T-helper 1 cell treated with Interleukin-12 subunit alpha and Interleukin-12 subunit beta and Interleukin-4 antibody, amounts not matched to agents 30 ng/mL and 1 ng/mL, for 36 hours (primary cell): ENCODE measurements around the gene SLC16A3. TPM values are rescaled to one million over a fixed set of nuclear protein-coding genes. Genes with fewer than 3 reads are reported as not detected.
"Not testable (repeated sequence)": the region's sequence is repeated elsewhere in the genome, so short reads cannot be mapped to it uniquely, and the experiment has no call there.

Experiments
- intact Hi-C: fragments of 100-400 bp; cut with micrococcal nuclease; formaldehyde crosslinking; loops from one replicate; pipeline ENCODE4 v1.15.1; 2024
- total RNA-seq: library from RNA; stranded (reverse); gene quantifications from 2 replicates; pipeline ENCODE4 v1.2.3, GENCODE V29; 2022

Gene SLC16A3
- total RNA-seq, 1 donor from 2014 or later, result 142 TPM

DNA sequence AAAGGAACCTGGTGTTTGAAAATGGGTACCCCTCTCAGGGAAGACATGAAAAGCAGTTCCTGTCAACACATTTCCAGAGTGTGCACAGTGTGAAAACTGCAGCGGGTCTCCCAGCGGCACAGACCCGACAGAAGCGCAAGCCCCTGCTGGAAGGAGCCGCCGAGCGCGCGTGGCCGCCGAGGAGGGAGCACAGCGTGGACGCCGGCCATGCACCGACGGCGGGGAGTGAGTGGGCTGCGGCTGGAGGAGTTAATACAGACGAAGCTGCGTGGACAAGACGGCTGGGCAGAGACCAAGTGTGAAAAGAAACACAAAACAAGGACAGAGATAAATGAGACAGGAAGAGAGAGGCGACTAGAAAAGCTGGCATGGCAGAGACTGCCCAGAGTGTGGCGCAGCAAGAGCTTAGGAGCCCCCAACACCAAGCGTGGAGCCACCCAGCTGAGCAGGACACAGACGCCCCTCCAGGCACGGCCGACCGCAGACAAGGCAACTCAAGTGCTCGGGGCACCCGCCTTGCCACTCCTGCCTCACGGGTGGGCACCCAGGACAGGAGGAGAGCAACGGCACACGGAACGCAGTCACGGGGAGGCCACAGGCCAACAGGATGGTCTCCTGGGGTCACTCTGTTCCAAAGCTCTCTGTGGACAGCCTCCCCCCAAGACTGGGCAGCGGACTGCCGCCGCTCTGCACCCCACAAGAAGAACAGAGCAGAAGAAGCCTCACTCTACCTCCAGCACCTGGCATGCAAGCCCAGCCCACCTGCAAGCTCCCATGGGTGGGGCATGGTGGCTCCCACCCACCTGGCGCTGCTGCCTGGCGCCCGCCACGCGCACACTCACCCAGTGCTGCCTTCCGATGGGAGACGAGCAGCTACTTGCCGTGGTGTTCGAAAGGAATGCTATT lies 16.5 kb downstream of the SLC16A3 start:
- intact Hi-C loops, result no loop called here

DNA sequence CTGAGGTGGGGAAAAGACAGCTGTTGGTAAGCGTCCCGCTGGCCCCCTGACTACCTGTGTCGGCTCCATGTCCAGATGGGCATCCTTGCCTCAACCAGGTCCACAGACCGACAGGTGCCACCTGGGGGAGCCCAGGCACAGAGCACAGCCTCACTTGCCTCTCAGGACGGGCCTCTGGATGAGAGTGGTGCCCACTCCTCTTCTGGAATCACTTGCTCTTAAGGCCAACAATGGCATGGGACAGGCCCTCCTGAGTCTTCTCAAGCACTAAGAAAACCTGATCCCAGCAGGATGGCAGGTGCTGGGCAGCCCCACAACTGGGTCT lies 17.2 kb downstream of the SLC16A3 start:
- intact Hi-C loops, result no loop called here

DNA sequence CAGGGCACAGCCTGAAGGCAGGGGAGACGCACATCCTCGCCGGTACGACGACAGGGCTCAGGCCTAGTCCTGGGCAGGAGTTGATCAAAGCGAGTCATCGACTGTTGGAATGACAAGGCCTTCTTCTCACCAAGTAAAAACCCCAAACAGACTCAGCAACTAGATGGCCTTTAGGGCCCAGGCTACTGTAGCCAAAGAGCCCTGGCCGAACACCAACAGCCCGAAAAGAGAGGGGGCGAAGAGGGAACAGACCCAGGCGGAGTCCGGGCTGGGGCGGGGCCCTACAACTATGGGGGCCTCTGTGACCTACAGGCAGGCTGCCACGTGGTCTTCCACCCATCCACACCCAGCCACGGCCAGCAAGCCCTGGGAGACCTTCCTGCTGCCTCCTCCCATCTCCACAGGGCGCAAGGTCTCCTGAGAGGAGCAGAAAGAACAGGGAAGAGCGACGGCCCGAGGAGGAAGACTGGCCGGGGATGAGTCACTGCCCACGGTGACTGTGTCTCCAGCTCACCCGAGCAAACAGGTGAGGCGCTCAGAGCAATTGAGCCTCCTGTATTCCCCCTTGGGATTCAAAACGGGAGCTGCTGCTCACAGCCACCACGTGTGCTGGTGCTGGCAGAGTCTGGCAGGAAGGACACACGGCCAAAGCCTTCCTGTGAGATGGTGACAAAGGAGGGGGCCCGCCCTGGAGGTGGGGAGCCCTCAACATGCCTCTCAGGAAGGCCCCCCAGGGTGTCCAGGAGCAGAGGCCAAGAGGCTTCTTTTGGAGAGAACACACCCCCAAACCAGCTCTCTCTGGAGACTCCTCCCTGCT lies 17.7 kb downstream of the SLC16A3 start:
- intact Hi-C loops, result no loop called here

- intact Hi-C loops, result no loop called here
These were observed 18.5 kb downstream of the SLC16A3 start for GRCh38 chr17:82247182-82247823.

GRCh38 chr17:82247856-82248671 lies 19.2 kb downstream of the SLC16A3 start:
- intact Hi-C loops, result no loop called here

DNA sequence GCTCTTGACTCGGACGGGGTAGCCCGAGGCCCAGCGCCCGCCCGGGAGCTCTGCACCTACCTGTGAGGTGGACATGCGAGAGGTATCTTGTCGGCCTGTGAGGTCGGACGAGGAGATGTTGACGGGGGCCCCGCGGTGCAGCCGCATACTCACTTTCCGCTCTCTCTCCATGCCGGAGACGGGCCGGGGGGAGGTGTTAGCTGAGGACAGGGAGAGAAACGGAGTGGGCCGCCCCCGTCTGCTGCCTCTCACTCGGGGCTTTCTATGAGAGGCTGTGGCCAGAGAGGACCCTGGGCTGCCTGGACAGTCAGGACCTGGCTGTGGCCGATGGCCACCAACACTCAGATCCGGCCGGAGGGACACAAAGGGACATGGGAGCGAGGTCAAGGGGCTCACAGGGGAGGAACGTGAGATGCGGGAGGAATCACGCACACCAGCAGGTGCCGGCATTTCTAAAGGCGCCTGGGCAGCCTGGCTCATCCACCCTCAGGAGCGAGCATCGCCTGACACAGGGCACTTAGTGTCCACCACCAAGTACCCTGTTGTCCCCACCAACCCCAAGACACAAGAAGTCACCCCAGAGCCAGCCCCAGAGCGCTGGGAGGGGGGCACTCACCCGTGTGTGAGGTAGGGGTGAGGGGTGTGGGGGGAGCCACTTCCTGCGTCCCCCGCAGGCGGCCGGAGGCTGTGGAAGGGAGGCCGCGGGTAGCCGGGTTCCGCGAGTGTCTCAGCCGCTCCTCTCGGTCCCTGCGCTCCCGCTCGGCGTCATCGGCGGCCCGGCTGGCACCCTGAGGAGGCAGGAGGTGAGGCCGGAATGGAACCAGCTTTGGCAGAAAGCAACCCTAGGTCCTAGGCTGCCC lies 20.2 kb downstream of the SLC16A3 start:
- intact Hi-C loops, result no loop called here

GRCh38 chr17:82249896-82250581 lies 21.2 kb downstream of the SLC16A3 start:
- intact Hi-C loops, result no loop called here

GRCh38 chr17:82250868-82251500 lies 22.1 kb downstream of the SLC16A3 start:
- intact Hi-C loops, result no loop called here

GRCh38 chr17:82252511-82253178 lies 23.8 kb downstream of the SLC16A3 start:
- intact Hi-C loops, result no loop called here

DNA sequence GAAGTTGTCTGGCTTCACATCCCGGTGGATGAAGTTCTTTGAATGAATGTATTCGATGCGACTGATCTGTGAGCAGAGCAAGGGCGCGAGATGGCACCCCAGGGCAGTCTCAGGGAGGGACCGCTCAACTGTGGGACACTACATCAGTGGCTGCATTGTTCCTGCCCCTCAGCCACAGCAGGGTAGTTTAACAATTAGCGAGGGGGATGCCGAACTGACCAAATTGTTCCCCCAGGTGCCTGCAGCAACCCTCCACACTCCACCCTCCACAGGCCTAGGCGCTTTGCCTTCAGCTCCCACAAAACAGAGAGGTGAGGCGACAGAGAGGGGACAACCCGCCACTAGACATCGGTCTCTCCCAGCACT lies 24.3 kb downstream of the SLC16A3 start:
- intact Hi-C loops, result no loop called here

DNA sequence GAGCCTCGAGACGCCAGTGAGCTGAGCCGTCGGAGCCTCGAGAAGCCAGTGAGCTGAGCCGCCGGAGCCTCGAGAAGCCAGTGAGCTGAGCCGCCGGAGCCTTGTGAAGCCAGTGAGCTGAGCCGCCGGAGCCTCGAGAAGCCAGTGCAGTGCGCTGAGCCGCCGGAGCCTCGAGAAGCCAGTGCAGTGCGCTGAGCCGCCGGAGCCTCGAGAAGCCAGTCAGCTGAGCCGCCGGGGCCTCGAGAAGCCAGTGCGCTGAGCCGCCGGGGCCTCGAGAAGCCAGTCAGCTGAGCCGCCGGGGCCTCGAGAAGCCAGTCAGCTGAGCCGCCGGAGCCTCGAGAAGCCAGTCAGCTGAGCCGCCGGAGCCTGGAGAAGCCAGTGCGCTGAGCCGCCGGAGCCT lies 25.3 kb downstream of the SLC16A3 start:
- intact Hi-C loops, result not testable (repeated sequence)

DNA sequence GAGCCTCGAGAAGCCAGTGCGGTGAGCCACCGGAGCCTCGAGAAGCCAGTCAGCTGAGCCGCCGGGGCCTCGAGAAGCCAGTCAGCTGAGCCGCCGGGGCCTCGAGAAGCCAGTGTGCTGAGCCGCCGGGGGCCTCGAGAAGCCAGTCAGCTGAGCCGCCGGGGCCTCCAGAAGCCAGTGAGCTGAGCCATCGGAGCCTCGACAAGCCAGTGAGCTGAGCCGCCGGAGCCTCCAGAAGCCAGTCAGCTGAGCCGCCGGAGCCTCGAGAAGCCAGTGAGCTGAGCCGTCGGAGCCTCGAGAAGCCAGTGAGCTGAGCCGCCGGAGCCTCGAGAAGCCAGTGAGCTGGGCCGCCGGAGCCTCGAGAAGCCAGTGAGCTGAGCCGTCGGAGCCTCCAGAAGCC lies 25.9 kb downstream of the SLC16A3 start:
- intact Hi-C loops, result not testable (repeated sequence)

- intact Hi-C loops, result no loop called here
These were observed 26.6 kb downstream of the SLC16A3 start for GRCh38 chr17:82255402-82255972.

DNA sequence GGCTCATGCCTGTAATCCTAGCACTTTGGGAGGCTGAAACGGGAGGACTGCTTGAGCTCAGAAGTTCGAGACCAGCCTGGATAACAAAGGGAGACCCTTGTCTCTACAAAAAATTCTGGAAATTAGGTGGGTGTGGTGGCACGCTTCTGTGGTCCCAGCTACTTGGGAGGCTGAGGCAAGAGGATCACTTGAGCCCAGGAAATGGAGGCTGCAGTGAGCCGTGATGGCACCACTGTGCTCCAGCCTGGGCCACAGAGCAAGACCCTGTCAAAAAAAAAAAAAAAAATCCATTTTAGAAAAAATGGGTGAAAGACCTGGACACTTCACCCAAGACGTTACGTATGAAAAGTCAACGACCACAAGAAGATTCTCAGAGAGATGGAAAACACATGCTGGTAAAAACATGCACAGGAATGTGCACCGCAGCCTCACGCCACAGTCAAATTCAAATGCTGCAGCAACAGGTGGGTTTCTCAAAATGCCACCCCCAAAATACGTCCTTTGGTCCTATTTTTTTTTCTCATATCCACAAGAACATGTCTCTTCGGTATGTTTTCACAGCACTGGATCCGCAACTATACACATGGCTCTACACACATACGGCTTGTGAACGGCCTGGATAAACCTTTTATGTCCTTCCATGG lies 27.5 kb downstream of the SLC16A3 start:
- intact Hi-C loops, result no loop called here

DNA sequence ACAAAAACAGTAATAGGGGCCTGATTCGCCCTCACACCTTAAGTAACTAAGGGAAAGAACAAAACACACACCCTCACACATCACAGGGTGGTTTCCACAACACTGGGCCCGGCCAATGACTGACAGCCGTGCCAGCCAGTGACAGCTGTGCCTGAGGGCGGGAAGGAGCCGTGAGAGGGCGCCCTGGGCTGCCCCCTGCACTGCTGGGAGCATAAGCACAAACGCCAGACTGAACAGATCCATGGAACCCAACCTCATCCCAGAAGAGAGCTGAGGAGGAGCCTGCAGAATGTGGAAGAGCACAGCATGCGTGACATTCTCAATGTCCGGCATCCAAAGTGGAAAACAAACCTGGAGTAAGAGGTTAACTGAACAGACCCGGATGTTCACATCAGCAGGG lies 28.6 kb downstream of the SLC16A3 start:
- intact Hi-C loops, result no loop called here

GRCh38 chr17:82258555-82258954 lies 29.7 kb downstream of the SLC16A3 start:
- intact Hi-C loops, result no loop called here
